Measurements from ENCODE around the gene SFMBT1.

GRCh38 chr3:53032609-53033008 lies 13.3 kb downstream of the SFMBT1 start:
- TF ChIP-seq, protein P1, sequence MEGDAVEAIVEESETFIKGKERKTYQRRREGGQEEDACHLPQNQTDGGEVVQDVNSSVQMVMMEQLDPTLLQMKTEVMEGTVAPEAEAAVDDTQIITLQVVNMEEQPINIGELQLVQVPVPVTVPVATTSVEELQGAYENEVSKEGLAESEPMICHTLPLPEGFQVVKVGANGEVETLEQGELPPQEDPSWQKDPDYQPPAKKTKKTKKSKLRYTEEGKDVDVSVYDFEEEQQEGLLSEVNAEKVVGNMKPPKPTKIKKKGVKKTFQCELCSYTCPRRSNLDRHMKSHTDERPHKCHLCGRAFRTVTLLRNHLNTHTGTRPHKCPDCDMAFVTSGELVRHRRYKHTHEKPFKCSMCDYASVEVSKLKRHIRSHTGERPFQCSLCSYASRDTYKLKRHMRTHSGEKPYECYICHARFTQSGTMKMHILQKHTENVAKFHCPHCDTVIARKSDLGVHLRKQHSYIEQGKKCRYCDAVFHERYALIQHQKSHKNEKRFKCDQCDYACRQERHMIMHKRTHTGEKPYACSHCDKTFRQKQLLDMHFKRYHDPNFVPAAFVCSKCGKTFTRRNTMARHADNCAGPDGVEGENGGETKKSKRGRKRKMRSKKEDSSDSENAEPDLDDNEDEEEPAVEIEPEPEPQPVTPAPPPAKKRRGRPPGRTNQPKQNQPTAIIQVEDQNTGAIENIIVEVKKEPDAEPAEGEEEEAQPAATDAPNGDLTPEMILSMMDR (conservative IDR thresholded peaks at IDR 0.05 in 1 of 2, IDR thresholded peaks at IDR 0.05 in 1 of 2; ENCODE audit: low read depth in 1 of 2, low read length in 2 of 2), result no peak
- TF ChIP-seq EZH2 (IDR thresholded peaks at IDR 0.05; ENCODE audit: low read length, missing control alignments), result no peak
